Activated effector memory CD4-positive, alpha-beta T cell treated with Interleukin-2 at 50 U/mL for 16 hours (primary cell): ENCODE results near the gene NXPE3.
A peak's percentile ranks its signal among the peaks of the same experiment; 100 is the strongest.
"Not testable (repeated sequence)": the region's sequence is repeated elsewhere in the genome, so short reads cannot be mapped to it uniquely, and the experiment has no call there.

Experiments
- DNase-seq: peaks from one replicate; pipeline ENCODE4 v3.0.0-alpha.2; 2020

NXPE3 gene

DNA sequence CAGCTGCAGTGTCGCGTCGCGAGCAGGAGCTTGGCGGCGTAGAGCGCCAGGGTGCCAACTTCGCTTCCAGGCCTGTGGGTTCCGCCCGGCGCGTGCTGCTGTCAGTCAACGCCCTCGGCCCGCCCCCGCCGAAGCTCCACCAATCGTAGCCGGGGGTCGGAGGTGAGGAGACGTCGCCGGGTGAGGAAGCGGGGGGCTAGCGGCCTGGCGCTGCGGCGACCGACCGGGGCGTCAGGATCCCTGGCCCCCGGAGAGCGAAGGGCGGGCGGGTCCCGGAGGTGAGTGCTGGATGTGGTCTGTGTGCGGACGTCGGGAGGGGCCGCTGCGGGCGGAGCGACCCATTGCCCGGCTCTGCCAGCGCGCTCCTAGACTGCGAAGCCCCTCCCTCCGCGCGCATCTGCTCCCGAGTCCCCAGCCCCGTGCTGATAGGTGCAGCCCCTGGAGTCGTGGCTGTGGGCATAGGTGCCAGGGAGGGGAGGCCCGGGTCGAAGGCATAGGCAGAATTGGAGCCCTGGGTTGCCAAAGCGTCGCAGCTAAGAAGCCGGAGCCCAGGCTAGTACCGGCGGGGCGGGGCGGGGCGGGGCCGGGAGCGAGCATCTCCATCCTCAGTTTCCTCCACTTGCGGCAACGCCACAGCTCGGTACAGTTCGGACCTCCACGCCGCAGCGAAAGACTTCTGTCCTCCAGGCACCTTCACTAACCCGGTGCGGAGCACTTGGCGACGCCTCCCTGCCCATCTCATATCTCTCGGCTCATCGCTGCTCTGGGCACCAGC lies at the start of gene NXPE3:
Gene NXPE3, plus strand, starts transcription at position 165 of the 775 bp plus-strand sequence. CDS start 6,386 bp downstream, outside the sequence.
- DNase-seq, result peak; percentile 92

DNA sequence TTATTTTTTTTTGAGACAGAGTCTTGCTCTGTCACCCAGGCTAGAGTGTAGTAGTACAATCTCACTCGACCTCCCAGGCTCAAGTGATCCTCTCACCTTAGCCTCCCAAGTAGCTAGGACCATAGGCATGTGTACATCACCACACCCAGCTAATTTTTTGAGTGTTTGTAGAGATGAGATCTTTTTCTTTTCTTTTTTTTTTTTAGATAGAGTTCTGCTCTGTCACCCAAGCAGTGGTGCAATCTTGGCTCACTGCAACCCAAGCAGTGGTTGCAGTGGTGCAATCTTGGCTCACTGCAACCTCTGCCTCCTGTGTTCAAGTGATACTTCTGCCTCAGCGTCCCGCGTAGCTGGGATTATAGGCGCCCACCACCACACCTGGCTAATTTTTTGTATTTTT lies 49.4 kb upstream of the NXPE3 start:
- DNase-seq, result no peak

- DNase-seq, result no peak
Observed at GRCh38 chr3:101730839-101731238, 48.2 kb upstream of the NXPE3 start.

- no peak for DNase-seq
Observed at GRCh38 chr3:101732240-101732641, 46.8 kb upstream of the NXPE3 start.

GRCh38 chr3:101735833-101736232 lies 43.2 kb upstream of the NXPE3 start:
- DNase-seq, result no peak

- not testable (repeated sequence) for DNase-seq
Observed at GRCh38 chr3:101741914-101742313, 37.1 kb upstream of the NXPE3 start.

- DNase-seq, result no peak
Observed at GRCh38 chr3:101744811-101745210, 34.2 kb upstream of the NXPE3 start.

DNA sequence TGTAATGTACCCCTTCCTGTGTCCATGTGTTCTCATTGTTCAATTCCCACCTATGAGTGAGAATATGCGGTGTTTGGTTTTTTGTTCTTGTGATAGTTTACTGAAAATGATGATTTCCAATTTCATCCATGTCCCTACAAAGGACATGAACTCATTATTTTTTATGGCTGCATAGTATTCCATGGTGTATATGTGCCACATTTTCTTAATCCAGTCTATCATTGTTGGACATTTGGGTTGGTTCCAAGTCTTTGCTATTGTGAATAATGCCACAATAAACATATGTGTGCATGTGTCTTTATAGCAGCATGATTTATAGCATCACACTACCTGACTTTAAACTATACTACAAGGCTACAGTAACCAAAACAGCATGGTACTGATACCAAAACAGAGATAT lies 33.1 kb upstream of the NXPE3 start:
- not testable (repeated sequence) for DNase-seq

DNA sequence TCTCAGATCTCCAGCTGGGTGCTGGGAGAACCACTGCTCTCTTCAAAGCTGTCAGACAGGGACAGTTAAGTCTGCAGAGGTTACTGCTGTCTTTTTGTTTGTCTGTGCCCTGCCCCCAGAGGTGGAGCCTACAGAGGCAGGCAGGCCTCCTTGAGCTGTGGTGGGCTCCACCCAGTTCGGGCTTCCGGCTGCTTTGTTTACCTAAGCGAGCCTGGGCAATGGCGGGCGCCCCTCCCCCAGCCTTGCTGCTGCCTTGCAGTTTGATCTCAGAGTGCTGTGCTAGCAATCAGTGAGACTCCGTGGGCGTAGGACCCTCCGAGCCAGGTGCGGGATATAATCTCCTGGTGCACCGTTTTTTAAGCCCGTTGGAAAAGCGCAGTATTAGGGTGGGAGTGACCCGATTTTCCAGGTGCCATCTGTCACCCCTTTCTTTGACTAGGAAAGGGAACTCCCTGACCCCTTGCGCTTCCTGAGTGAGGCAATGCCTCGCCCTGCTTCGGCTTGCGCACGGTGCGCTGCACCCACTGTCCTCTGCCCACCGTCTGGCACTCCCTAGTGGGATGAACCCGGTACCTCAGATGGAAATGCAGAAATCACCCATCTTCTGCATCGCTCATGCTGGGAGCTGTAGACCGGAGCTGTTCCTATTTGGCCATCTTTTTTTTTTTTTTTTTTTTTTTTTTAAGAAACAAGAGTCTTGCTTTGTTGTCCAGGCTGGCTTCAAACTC lies 25.5 kb upstream of the NXPE3 start:
- DNase-seq, result peak; percentile 66

GRCh38 chr3:101758224-101758623 lies 20.8 kb upstream of the NXPE3 start:
- DNase-seq, result no peak

GRCh38 chr3:101762041-101762646 lies 16.9 kb upstream of the NXPE3 start:
- no peak for DNase-seq

DNA sequence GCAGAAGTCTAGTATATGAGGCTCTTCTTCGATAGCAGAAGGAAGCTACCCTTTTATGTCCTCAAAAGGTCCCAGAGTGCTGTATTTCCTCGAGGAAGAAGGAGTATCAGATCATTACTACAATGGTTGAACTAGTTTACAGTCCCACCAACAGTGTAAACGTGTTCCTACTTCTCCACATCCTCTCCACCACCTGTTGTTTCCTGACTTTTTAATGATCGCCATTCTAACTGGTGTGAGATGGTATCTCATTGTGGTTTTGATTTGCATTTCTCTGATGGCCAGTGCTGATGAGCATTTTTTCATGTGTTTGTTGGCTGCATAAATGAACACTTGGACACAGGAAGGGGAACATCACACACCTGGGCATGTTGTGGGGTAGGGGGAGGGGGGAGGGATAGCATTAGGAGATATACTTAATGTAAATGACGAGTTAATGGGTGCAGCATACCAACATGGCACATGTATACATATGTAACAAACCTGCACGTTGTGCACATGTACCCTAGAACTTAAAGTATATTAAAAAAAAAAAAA lies 1.2 kb upstream of the NXPE3 start:
- not testable (repeated sequence) for DNase-seq

DNA sequence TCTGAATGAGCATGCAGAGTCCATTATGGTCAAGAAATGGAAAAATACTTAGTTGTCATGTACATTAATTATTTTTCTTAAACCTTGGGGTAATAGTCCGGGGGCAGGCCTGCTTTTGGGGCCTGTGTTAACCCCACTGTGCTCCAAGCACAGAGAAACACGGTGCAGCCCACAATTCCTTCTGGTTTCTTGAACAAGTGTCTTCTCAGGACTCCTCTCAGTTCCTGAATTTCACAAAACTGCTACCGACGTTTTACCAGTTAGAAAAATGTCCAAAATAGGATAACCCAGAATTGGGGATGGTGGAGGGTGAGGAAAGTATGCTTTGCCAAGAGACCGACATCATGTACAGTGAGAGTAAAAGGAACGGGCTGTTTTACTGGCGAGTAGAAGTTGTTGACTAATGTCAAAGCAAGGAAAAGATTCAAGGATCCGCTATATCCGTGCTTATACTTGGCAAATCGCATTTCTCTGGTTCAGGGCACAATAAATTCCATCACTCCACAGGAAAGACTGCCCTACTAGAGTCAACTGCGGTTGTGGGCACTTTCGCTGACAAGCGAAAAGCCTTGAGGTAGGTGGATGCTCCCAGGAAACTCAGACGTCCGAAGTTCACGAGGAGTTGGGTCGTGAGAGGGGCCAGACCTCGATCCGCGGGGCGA lies 495 bp upstream of the NXPE3 start:
- no peak for DNase-seq

DNA sequence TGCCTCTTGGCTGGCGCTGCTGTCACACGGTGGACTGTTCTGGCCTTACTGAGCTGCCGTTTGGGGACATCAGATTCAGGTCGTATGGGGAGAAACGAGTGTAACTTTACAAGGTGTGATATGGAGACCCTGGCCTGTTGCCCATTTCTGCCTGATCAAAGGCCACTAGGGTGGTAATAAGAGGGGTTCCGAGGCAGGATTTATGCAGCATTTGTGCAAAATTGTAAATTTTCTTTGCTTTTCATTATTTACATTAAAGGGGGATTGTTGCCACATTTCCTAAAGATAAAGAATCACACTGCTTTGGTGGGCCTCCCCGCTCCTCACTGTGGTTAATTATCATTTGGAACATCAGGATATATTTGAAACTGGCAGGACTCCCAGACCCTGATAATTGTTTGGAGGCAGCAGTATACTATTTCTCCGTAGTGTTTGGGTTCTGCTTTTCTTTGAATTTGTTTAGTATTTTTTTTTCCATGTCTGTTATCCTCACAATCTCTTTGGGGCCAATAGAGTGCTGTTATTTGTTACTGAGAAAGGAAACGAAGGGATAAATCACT lies 891 bp downstream of the NXPE3 start:
- DNase-seq, result no peak

DNA sequence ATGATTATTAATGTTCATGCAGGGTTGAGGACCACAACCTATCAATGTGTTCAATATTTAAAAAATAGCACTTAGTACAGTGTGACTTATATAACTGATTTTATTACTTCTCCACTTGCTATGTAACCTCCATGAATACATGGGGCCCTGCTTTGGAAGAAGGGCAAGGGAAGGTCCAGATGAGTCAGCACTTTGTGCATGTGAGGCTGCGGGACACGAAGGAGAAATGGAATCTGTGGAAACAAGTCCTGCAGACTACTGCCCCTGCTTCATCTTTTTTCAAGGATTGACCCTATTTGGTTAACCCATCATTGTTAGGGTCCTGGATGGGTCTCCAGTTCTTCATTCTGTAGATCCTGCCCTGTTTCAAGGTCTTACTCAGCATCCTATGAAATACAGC lies 1.6 kb downstream of the NXPE3 start:
- no peak for DNase-seq

- DNase-seq, result no peak
Observed at GRCh38 chr3:101781166-101781565, 2.2 kb downstream of the NXPE3 start.

DNA sequence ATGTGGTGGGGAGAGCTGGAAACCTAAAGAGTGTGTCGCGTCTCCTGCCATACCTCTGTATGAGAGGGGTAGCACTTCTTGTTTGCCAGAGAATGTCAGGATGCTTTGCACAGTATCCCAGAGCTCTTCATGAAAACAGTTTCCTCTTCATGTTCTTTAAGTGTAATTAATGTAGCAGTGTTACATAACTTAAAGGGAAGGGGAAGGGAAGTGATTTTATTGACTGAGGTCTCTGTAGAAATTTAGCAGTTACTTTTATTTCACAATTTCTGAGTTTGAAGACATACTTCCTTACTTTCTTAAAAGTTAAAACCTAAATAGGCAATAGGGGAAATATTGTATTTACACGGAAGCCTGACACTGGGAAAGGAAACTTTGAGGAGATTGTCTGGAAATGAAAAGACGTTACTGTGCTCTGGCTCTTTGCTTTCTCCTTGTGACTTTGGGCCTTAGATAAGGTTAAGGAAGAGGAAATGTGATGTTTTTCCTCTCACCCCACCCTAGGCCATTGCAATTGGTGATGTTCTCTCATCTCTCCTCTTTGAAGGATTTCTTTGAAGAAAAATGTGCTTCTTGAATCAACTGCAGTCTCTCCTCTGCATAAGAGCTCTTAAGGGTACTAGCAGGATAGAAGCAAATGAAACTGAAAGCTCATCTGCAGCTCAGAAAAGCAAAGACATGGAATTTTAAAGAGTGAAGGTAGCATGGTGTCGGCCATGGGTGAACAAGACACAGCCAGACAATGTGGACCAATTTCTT lies 6.0 kb downstream of the NXPE3 start:
- no peak for DNase-seq

GRCh38 chr3:101791778-101792177 lies 12.8 kb downstream of the NXPE3 start:
- no peak for DNase-seq

GRCh38 chr3:101796077-101796680 lies 17.2 kb downstream of the NXPE3 start:
- DNase-seq, result no peak

GRCh38 chr3:101801174-101801573 lies 22.2 kb downstream of the NXPE3 start:
- no peak for DNase-seq

- DNase-seq, result no peak
Observed at GRCh38 chr3:101802179-101802578, 23.2 kb downstream of the NXPE3 start.
